ENCODE measurements around the gene FOXO6. TPM values are rescaled to one million over a fixed set of nuclear protein-coding genes. Genes with fewer than 3 reads are reported as not detected.

Gene FOXO6
- total and polyA plus RNA-seq, 8 donors, result 0.63 to 2.8 (median 1.9) TPM

DNA sequence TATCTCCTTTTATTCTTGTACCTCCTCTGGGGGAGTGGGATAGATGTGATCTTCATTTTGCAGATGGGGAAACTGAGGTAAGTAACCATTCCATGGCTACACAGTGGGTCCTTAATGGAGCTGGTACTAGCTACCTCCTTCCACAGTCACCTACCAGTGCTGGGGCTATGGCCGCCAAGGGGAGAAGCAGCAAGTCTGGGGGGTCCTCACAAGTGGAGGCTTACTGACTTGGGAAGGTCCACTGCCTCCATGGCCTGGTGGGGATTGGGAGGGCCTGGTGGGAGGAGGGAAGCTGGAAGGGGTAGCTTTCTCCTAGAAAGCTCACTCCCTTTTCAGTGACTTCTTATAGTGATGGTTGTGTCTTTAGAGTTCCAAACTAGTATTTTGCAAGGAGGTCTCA, 5.9 kb upstream of the FOXO6 start:
- intact Hi-C loops (cut with DNase I), result no loop called here
- H3K4me3 ChIP-seq, result no peak overlapping the region
- H3K4me1 ChIP-seq, result peaks cover 4% of the 10 kb centered on the region in 2 donors
- H3K9me3 ChIP-seq, result no peaks in the 10 kb centered on the region
- H3K27me3 ChIP-seq, result peaks cover 0 to 15% of the 10 kb centered on the region in 2 donors
- DNase-seq, result no peak
- H3K27ac ChIP-seq, result no peak overlapping the region
- no peaks in the 10 kb centered on the region for H3K36me3 ChIP-seq
- no peak for ATAC-seq
- TF ChIP-seq, protein P1, sequence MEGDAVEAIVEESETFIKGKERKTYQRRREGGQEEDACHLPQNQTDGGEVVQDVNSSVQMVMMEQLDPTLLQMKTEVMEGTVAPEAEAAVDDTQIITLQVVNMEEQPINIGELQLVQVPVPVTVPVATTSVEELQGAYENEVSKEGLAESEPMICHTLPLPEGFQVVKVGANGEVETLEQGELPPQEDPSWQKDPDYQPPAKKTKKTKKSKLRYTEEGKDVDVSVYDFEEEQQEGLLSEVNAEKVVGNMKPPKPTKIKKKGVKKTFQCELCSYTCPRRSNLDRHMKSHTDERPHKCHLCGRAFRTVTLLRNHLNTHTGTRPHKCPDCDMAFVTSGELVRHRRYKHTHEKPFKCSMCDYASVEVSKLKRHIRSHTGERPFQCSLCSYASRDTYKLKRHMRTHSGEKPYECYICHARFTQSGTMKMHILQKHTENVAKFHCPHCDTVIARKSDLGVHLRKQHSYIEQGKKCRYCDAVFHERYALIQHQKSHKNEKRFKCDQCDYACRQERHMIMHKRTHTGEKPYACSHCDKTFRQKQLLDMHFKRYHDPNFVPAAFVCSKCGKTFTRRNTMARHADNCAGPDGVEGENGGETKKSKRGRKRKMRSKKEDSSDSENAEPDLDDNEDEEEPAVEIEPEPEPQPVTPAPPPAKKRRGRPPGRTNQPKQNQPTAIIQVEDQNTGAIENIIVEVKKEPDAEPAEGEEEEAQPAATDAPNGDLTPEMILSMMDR (IDR thresholded peaks at IDR 0.05), result no peak

- no peak for ATAC-seq
- H3K4me3 ChIP-seq, result no peak overlapping the region
- H3K36me3 ChIP-seq, result no peaks in the 10 kb centered on the region
- H3K27ac ChIP-seq, result no peak overlapping the region
- DNase-seq, result no peak
- intact Hi-C loops (cut with DNase I), result no loop called here
- H3K4me1 ChIP-seq, result peaks cover 4% of the 10 kb centered on the region in 2 donors
- peaks cover 0 to 15% of the 10 kb centered on the region in 2 donors for H3K27me3 ChIP-seq
- TF ChIP-seq, protein P1 (IDR thresholded peaks at IDR 0.05), result no peak
- no peaks in the 10 kb centered on the region for H3K9me3 ChIP-seq
These were observed 5.5 kb upstream of the FOXO6 start for GRCh38 chr1:41355761-41356160.

GRCh38 chr1:41356752-41357151, 4.5 kb upstream of the FOXO6 start:
- Histone ChIP-seq H3K27ac (no peak overlapping the region), H3K36me3 (no peaks in the 10 kb centered on the region), H3K9me3 (no peaks in the 10 kb centered on the region), H3K27me3 (peaks cover 0 to 19% of the 10 kb centered on the region in 2 donors), H3K4me1 (peaks cover 4 to 7% of the 10 kb centered on the region in 2 donors), H3K4me3 (no peak overlapping the region)
- ATAC-seq, result no peak
- DNase-seq, result no peak
- intact Hi-C loops (cut with DNase I), result no loop called here
- TF ChIP-seq, protein P1 (IDR thresholded peaks at IDR 0.05), result no peak

DNA sequence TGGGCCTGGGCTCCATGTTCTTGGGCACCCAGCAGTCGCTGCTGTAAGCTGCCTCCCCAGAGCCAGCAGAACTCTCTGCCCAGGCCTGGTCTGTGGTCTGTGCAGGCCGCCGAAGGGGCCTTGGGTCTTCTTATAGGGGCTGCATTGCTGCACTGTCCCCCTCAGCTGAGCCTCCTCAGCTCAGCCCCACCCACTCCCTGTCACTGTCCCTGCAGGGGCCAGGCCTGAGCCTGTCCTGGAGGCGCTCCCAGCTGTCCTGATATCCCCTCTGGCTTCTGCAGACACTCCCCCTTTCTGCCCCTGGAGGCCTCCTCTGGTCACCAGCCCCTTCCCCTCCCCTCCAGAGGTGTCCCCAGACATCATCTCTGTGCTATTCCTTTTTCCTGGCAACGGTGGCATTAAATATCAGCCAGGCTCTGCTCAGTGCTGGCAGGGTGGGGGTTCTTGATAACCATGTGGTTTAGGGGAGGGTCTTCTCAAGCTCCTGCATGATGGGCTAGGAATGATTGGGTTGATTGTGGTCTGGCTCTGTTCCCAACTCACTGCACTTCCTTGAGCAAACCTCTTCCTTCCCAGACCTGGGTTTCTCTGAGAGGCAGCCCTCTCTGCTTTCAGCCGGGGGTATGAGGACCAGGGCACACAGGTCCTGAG, 3.7 kb upstream of the FOXO6 start:
- H3K36me3 ChIP-seq, result no peaks in the 10 kb centered on the region
- no peaks in the 10 kb centered on the region for H3K9me3 ChIP-seq
- no peak overlapping the region for H3K4me3 ChIP-seq
- H3K27me3 ChIP-seq, result peaks cover 5 to 28% of the 10 kb centered on the region in 2 donors
- intact Hi-C loops (cut with DNase I), result no loop called here
- DNase-seq (no peak), ATAC-seq (no peak)
- TF ChIP-seq, protein P1 (IDR thresholded peaks at IDR 0.05), result no peak
- no peak overlapping the region for H3K27ac ChIP-seq
- peaks cover 10 to 16% of the 10 kb centered on the region in 2 donors for H3K4me1 ChIP-seq

DNA sequence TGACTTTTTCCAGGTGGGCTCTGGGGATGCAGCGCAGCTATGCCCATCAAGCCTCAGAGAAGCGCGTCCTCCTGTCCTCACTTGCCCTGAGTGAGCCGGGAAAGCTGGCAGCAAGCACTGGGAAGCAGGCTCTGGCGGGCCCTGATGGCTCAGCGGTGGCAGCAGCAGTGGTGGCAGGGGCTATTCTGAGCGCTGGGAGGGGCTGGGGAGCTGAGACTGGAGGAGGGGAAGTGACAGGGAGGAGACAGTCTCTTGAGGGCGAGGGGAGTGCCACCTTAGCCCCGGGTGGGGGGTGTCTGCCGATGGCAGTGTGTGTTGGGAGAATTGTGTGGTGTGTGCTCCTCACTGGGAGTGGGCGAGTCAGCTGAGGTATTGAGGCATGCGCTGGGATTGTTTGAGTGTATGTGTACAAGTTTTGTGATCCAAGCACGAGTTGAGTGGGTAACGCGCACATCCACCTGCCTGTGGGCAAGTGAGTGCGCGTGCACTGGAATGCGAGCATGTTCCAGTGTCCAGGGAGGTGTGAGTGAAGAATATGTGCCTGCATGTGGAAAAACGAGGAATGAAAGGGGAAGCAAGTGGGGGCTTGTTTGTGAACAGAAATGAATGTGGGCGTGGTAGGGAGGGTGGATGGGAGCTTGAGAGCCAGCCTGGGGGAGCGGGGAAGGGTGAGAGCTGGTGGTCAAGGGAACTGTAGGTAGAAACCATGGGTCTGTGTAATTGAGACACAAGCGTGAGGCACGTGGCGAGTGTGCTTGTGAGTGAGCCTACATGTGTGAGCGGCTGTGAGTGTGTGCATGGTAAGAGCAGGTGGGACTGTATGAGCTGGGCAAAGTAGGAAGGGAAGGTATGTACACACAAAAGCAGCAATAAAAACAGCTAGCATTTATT, 2.9 kb upstream of the FOXO6 start:
- peaks cover 13 to 36% of the 10 kb centered on the region in 2 donors for H3K27me3 ChIP-seq

More for the DNA sequence above, 2.9 kb upstream of the FOXO6 start:
- DNase-seq (no peak), ATAC-seq (no peak)
- H3K27ac ChIP-seq, result no peak overlapping the region
- H3K9me3 ChIP-seq, result no peaks in the 10 kb centered on the region
- no peak overlapping the region for H3K4me3 ChIP-seq
- H3K36me3 ChIP-seq, result no peaks in the 10 kb centered on the region
- TF ChIP-seq, protein P1 (IDR thresholded peaks at IDR 0.05), result no peak
- intact Hi-C loops (cut with DNase I), result no loop called here
- peaks cover 10 to 19% of the 10 kb centered on the region in 2 donors for H3K4me1 ChIP-seq

Measured in left lung (tissue), 10 donors.